Smooth muscle cell (in vitro differentiated cells): ENCODE results near the gene RHOF. TPM values are rescaled to one million over a fixed set of nuclear protein-coding genes. Genes with fewer than 3 reads are reported as not detected.

Source experiments
- DNase-seq: peaks from one replicate; lab custom pipeline; 2025; ENCODE audit not compliant: unreplicated experiment; lab: John Stamatoyannopoulos, UW
- H2AFZ ChIP-seq: fragments of 200-600 bp; sonication (generic); 2 replicates; pipeline ENCODE4 v1.6.0; 2016; ENCODE audit warnings: antibody characterized with exemption, low read depth, mild to moderate bottlenecking
- H3F3A ChIP-seq: fragments of 200-600 bp; sonication (generic); 2 replicates; pipeline ENCODE4 v1.6.0; 2017; ENCODE audit warnings: antibody characterized with exemption, low read depth
- H3K27ac ChIP-seq: fragments of 200-600 bp; sonication (generic); 2 replicates; pipeline ENCODE4 v1.5.1; 2016; ENCODE audit warnings: low read depth, mild to moderate bottlenecking
- H3K27me3 ChIP-seq: fragments of 200-600 bp; sonication (generic); 2 replicates; pipeline ENCODE4 v1.6.1; 2016; ENCODE audit warnings: low read depth, mild to moderate bottlenecking
- H3K36me3 ChIP-seq: fragments of 200-600 bp; sonication (generic); 2 replicates; pipeline ENCODE4 v1.5.1; 2016; ENCODE audit warnings: low read depth
- H3K4me1 ChIP-seq: fragments of 200-600 bp; sonication (generic); 2 replicates; pipeline ENCODE4 v1.5.1; 2016; ENCODE audit warnings: low read depth
- H3K4me2 ChIP-seq: fragments of 200-600 bp; sonication (generic); 2 replicates; pipeline ENCODE4 v1.6.0; 2016; ENCODE audit warnings: mild to moderate bottlenecking
- H3K4me3 ChIP-seq: fragments of 200-600 bp; sonication (generic); 2 replicates; pipeline ENCODE4 v1.5.1; 2016; ENCODE audit warnings: mild to moderate bottlenecking
- H3K79me2 ChIP-seq: fragments of 200-600 bp; sonication (generic); 2 replicates; pipeline ENCODE4 v1.6.0; 2016; ENCODE audit warnings: low read depth, mild to moderate bottlenecking
- H3K9ac ChIP-seq: fragments of 200-600 bp; sonication (generic); 2 replicates; pipeline ENCODE4 v1.6.0; 2016; ENCODE audit warnings: low read depth
- H3K9me3 ChIP-seq: fragments of 200-600 bp; sonication (generic); replicated peaks from 2 replicates; pipeline ENCODE4 v1.5.1; 2016; ENCODE audit warnings: low read depth
- H4K20me1 ChIP-seq: fragments of 200-600 bp; sonication (generic); 2 replicates; pipeline ENCODE4 v1.6.0; 2016; ENCODE audit warnings: low read depth
- CTCF ChIP-seq: fragments of 200-600 bp; sonication (generic); IDR thresholded peaks from 2 replicates; pipeline ENCODE4 v1.5.1; 2017; ENCODE audit warnings: borderline replicate concordance, mild to moderate bottlenecking, antibody characterized with exemption; ENCODE audit not compliant: insufficient read depth, poor library complexity, severe bottlenecking
- WGBS: methylation state at CpG from one replicate; pipeline ENCODE4 v1.1.7; 2016; ENCODE audit warnings: low lambda C conversion rate; 5-methylcytosine and 5-hydroxymethylcytosine counted together
- polyA plus RNA-seq: library from polyadenylated mRNA; unstranded; fragments of >200 nt; fragmentation: Nextera tagmentation; extraction: Ambion mirVana; gene quantifications from 2 replicates; pipeline ENCODE4 v1.2.1, GENCODE V29; 2016
- total RNA-seq: library from RNA; depleted of rRNA; stranded (reverse); fragments of >200 nt; gene quantifications from 2 replicates; pipeline ENCODE4 v1.2.3, GENCODE V29; 2014

Gene RHOF
- total and polyA plus RNA-seq, 2 experiments from 2014 or later: 15.3 to 25.9 TPM

GRCh38 chr12:121815263-121815662 lies 21.8 kb upstream of the RHOF start:
- Histone ChIP-seq H3K4me3 (no peak overlapping the region), H3K9ac (no peak overlapping the region), H3K79me2 (peaks cover 46% of the 10 kb centered on the region), H2AFZ (no peak overlapping the region), H3K4me2 (no peak overlapping the region), H3K27me3 (no peaks in the 10 kb centered on the region), H3K4me1 (peaks cover 11% of the 10 kb centered on the region), H3K9me3 (no peaks in the 10 kb centered on the region), H3K27ac (no peak overlapping the region), H3K36me3 (no peaks in the 10 kb centered on the region), H4K20me1 (peaks cover 60% of the 10 kb centered on the region), H3F3A (peaks cover 11% of the 10 kb centered on the region)
- no peak for TF ChIP-seq CTCF
- DNase-seq: no peak
- 98% methylated on average over 8 of the region's 8 CpGs for WGBS

GRCh38 chr12:121814429-121815119 lies 21.1 kb upstream of the RHOF start:
- no peaks in the 10 kb centered on the region for H3K36me3 ChIP-seq
- peaks cover 51% of the 10 kb centered on the region for H3K79me2 ChIP-seq
- WGBS: over 99% methylated on average over 17 of the region's 31 CpGs

GRCh38 chr12:121813951-121814350 lies 20.5 kb upstream of the RHOF start:
- H2AFZ ChIP-seq: no peak overlapping the region
- 90% methylated on average over 4 of the region's 14 CpGs for WGBS
- no peak overlapping the region for H3K27ac ChIP-seq
- no peaks in the 10 kb centered on the region for H3K9me3 ChIP-seq
- H3K4me2 ChIP-seq: no peak overlapping the region
- no peaks in the 10 kb centered on the region for H3K36me3 ChIP-seq
- peaks cover 11% of the 10 kb centered on the region for H3F3A ChIP-seq
- H3K4me1 ChIP-seq: peaks cover 11% of the 10 kb centered on the region
- no peak for TF ChIP-seq CTCF
- H3K4me3 ChIP-seq: no peak overlapping the region
- no peaks in the 10 kb centered on the region for H3K27me3 ChIP-seq
- H4K20me1 ChIP-seq: peaks cover 61% of the 10 kb centered on the region
- H3K9ac ChIP-seq: no peak overlapping the region
- H3K79me2 ChIP-seq: peaks cover 51% of the 10 kb centered on the region
- DNase-seq: no peak

More at GRCh38 chr12:121814429-121815119, 21.1 kb upstream of the RHOF start:
- TF ChIP-seq CTCF: no peak
- DNase-seq: no peak
- H3K4me1 ChIP-seq: peaks cover 11% of the 10 kb centered on the region
- H3K9ac ChIP-seq: no peak overlapping the region
- H3K9me3 ChIP-seq: no peaks in the 10 kb centered on the region
- H3K4me3 ChIP-seq: no peak overlapping the region
- no peak overlapping the region for H3K27ac ChIP-seq
- H2AFZ ChIP-seq: no peak overlapping the region
- no peak overlapping the region for H3K4me2 ChIP-seq
- H4K20me1 ChIP-seq: peaks cover 60% of the 10 kb centered on the region
- H3F3A ChIP-seq: peaks cover 11% of the 10 kb centered on the region
- H3K27me3 ChIP-seq: no peaks in the 10 kb centered on the region
